CD4-positive, alpha-beta T cell treated with Interleukin-10 for 1 hour (primary cell): ENCODE measurements around the gene MACROD2.
"Not testable (repeated sequence)": the region's sequence is repeated elsewhere in the genome, so short reads cannot be mapped to it uniquely, and the experiment has no call there.

ENCODE experiments used
- DNase-seq: peaks from one replicate; pipeline ENCODE4 v3.0.0-alpha.2; 2020

Gene MACROD2

GRCh38 chr20:13995086-13995665 is at the start of gene MACROD2:
MACROD2 (plus strand) TSS chr20:13995516.
- peak; percentile 43 for DNase-seq

DNA sequence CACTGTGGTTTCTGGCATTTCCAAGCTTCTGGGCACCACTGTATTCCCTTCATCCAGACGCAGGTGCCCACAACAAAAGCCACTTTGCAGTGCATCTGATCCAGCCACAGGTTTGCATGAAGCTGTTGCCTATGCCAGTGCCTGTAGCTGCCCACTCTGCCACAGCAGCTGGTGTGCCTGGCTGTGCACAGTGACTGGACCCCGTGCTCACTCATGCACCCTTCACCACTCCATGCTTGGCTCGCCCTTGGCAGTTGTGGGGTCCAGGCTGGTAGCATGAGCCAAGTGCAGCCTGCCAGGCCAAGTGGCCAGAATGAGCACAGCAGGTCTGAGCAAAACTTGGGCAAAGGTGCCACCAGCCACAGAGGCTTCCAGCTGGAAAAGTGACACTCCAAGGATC is 47.6 kb upstream of the MACROD2 start:
- DNase-seq: no peak

GRCh38 chr20:13953227-13953626 is 42.1 kb upstream of the MACROD2 start:
- no peak for DNase-seq

GRCh38 chr20:13960119-13960518 is 35.2 kb upstream of the MACROD2 start:
- no peak for DNase-seq

- no peak for DNase-seq
Observed at GRCh38 chr20:13960525-13960924, 34.8 kb upstream of the MACROD2 start.

GRCh38 chr20:13984211-13984610 is 11.1 kb upstream of the MACROD2 start:
- no peak for DNase-seq

DNA sequence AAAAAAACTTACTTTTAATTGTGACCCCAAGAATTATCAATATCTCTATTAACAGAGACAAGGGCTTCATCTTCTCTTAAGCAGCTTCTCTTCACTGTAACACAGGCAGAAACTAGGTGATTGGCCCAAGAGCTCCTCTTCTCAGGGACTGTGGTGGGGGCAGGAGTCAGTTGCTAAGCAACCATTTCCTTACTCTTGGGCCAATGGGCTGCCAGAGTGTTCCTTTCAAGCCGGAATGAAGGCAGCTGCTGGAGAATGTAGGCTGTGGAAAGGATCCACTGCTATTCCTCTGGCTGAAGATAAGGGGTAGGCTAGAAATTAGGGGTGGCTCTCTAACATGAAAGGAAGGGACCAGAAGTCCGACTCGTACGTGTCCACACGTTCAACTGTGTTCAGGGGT is 4.9 kb upstream of the MACROD2 start, which contains the start of gene SEL1L2:
TSS of gene SEL1L2 (minus strand) at position 150 of the 400 bp plus-strand sequence. CDS start at position 70, 80 bp downstream.
- DNase-seq: no peak

DNA sequence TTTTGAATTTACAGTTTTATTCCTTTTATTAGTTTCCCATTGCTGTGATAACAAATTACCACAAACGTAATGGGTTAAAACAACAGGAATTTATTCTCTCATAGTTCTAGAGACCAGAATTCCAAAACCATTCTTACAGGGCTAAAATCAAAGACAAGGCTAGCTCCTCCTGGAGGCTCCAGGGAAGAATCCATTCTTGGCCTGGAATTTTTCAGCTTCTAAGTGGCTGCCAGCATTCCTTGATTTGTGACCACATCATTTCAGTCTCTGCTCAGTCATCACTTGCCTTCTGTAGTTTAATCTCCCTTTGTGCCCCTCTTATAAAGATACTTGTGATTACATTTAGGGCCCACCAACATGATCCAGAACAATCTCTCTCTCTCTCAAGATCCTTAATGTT is 4.0 kb upstream of the MACROD2 start:
- DNase-seq: no peak

GRCh38 chr20:13991955-13992354 is 3.4 kb upstream of the MACROD2 start:
- not testable (repeated sequence) for DNase-seq

DNA sequence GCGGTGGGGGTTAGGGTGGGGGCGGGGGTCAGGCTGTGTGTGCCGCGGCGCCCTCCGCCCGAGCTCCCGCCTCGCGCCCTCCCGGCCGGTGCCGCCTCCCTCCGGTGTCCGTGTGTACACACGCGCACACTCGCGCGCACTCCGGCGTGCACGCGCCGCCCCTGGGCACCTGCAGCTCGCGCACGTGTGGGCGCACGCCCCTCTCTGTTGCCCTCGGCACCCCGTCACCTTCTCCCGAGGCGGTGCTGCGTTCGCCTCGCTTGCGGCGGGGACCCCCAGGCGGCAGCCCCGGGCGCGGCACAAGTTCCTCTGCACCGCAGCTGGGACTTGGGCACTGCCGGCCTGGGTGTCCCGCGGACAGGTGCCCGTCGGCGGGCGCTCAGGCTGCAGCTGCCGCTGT is 525 bp downstream of the MACROD2 start:
- no peak for DNase-seq

DNA sequence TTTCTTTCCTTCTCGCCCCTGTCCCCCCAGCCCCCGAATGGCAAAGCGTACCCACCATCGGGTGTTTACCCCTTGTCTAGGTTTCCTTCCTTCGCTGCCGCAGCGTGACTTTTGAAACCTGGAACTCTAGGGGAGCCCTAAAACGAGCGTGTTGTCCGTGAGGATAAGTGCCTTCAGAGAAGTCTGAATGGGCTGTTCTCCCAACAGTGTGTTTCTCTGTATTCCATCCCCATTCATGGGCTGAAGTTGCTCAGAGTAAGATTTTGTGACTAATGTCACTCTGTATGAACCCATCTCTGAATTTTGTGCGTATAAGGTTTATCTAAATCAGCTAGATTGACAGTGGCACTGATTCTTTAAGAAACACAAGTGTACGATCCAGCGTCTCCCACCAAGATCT is 949 bp downstream of the MACROD2 start:
- DNase-seq: no peak

GRCh38 chr20:14000917-14001316 is 5.6 kb downstream of the MACROD2 start:
- DNase-seq: no peak

GRCh38 chr20:14005996-14006395 is 10.7 kb downstream of the MACROD2 start:
- no peak for DNase-seq

DNA sequence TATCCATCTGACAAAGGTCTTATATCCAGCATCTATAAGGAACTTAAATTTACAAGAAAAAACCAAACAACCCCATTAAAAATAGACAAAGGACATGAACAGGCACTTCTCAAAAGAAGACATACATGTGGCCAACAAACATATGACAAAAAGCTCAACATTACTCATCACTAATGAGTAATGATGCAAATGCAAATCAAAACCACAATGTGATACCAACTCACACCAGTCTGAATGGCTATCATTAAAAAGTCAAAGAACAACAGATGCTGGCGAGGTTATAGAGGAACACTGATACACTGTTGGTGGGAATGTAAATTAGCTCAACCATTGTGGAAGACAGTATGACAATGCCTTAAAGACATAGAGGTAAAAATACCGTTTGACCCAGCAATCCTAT is 13.9 kb downstream of the MACROD2 start:
- no peak for DNase-seq

GRCh38 chr20:14012671-14013070 is 17.4 kb downstream of the MACROD2 start:
- DNase-seq: no peak

DNA sequence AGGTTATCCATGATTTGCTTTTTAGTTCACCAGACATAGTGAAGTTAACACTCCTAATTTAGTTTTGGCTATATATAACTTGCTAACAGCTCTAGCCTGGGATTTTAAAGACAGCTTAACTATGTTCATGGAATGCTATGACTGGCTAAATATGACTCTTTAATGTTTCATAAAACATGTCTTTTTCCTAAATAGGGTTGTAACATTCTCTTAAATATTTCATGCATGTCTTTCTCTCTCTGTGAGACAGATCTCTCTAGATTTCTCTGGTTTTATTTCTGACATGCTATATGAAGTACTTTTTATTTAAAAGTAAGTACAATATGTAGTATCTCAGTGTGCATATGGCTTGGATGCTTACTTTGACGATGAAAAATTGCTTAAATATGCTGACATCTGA is 35.7 kb downstream of the MACROD2 start:
- no peak for DNase-seq

- DNase-seq: no peak
Observed at GRCh38 chr20:14033310-14033709, 38.0 kb downstream of the MACROD2 start.

- DNase-seq: no peak
Observed at GRCh38 chr20:14036567-14036966, 41.3 kb downstream of the MACROD2 start.

DNA sequence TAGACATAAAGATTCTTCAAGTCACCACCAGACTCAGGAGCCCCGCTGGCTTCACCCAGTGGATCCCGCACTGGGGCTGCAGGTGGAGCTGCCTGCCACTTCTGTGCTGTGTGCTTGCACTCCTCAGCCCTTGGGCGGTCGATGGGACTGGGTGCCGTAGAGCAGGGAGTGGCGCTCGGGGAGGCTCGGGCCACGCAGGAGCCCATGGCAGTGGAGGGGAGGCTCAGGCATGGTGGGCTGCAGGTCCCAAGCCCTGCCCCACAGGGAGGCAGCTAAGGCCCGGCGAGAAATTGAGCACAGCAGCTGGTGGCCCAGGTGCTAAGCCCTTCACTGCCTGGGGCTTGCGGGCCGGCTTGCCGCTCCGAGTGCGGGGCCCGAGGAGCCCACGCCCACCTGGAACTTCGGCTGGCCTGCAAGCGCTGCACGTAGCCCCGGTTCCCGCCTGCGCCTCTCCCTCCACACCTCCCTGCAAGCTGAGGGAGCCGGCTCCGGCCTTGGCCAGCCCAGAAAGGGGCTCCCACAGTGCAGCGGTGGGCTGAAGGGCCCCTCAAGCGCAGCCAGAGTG is 49.5 kb downstream of the MACROD2 start:
- DNase-seq: not testable (repeated sequence)

GRCh38 chr20:14046534-14046933 is 51.2 kb downstream of the MACROD2 start:
- no peak for DNase-seq

GRCh38 chr20:14049111-14049510 is 53.8 kb downstream of the MACROD2 start:
- DNase-seq: no peak

DNA sequence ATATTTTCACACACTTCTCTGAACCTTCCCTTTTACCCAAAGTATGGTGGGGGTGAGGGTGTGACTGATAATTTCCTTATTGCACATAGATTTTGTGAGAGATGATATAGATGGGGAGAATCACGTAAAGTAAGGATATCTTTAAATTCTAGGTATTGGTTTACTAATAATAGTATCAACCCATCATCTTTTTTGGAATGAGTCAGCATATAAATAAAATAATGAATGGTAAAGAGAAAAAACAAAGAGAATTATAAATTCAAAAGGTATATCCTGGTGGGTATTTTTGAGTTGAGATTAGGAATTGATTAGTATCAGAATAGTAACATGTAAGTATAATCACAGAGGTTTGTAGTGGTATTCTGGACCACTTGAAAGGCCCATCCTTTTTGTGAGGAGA is 56.1 kb downstream of the MACROD2 start:
- DNase-seq: no peak

DNA sequence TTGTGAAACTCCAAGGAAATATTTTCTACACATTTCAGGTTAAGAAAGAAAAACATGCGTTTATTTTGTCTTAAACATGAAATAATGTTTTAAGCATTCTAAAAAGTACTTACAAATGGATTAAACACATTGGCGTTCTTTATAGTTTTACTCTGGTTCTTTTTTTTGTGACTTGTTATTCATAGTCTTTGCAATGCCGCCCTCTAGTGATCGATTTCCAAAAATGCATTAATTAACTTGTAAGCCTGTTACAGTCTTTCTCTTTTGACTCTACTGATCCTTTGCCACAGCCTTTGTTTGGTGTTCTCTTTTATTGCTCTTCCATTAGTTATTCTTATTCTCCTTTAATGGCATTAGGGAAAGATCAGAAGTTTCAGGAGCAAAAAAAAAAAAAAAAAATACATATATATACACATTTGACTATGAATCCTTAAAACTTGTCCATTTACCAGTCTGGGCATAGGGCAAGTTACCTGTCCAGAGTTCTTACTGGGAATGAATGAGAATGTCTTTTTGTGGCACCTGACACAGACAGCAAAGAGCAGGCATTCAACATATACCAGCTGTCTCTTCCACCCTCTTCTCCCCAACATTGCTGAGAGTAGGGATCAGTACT is 59.9 kb downstream of the MACROD2 start:
- peak; percentile 35 for DNase-seq

GRCh38 chr20:14062171-14062570 is 66.9 kb downstream of the MACROD2 start:
- DNase-seq: no peak

DNA sequence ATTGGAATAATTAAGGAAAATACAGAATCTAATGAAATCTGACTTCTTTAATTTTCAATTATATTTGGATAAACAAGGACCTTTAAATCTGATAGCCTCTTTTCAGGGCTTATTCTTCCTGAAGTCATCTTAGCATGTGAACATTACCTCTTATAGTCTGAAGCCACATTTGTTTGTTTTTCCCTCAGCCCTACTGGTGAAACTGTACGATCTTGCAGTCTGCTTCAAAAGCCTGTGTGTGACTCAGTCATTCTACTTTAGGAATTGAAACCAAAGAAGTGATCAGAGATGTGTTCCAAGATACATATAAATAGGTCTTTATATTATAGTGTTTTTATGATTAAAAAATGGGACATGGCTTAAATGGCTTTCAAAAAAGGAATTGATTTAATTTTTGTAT is 67.5 kb downstream of the MACROD2 start:
- no peak for DNase-seq
